ENCODE measurements around the gene SIGLEC7. TPM values are rescaled to one million over a fixed set of nuclear protein-coding genes. Genes with fewer than 3 reads are reported as not detected.
"Not testable (repeated sequence)": the region's sequence is repeated elsewhere in the genome, so short reads cannot be mapped to it uniquely, and the experiment has no call there.

SIGLEC7 gene
- polyA plus RNA-seq, 1 donor from 2014 or later: not detected

DNA sequence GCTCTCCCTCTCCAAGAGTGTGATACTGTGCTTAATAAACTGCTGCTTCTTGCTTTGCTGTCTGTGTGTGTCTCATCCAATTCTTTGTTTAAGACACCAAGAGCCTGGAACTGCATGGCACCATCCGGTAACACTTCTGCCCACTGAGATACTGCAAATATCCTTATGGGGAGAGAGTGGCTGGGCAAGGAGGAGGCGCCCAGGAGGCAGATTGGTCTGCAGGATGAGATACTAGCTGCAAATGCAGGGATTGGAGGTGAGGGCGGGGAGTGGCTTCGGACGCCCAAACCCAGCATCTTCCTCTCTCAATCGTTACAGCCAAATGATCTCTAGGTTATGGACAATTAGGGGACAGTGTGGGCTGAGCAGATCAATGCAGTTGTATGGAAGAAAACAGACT is 1.7 kb upstream of the SIGLEC7 start:
- Histone ChIP-seq H3K79me2 (replicated peaks; ENCODE audit: insufficient read depth, low read length) (no peaks in the 10 kb centered on the region), H3K9ac (ENCODE audit: low read length) (no peak overlapping the region), H3K4me2 (ENCODE audit: low read length) (no peak overlapping the region), H2AFZ (ENCODE audit: low read depth, low read length) (no peak overlapping the region), H3K4me3 (ENCODE audit: low read length) (no peak overlapping the region), H3F3A (ENCODE audit: insufficient read depth, low read length, poor library complexity, severe bottlenecking) (no peaks in the 10 kb centered on the region), H3K9me3 (ENCODE audit: low read length) (no peaks in the 10 kb centered on the region), H4K20me1 (ENCODE audit: insufficient read depth) (no peaks in the 10 kb centered on the region), H3K27me3 (ENCODE audit: insufficient read depth, low read depth, low read length) (no peaks in the 10 kb centered on the region), H3K27ac (ENCODE audit: low read length) (no peak overlapping the region), H3K36me3 (ENCODE audit: insufficient read depth, low read length) (no peaks in the 10 kb centered on the region), H3K9me2 (ENCODE audit: insufficient read depth, low read length) (no peaks in the 10 kb centered on the region)
- TF ChIP-seq, protein P1, sequence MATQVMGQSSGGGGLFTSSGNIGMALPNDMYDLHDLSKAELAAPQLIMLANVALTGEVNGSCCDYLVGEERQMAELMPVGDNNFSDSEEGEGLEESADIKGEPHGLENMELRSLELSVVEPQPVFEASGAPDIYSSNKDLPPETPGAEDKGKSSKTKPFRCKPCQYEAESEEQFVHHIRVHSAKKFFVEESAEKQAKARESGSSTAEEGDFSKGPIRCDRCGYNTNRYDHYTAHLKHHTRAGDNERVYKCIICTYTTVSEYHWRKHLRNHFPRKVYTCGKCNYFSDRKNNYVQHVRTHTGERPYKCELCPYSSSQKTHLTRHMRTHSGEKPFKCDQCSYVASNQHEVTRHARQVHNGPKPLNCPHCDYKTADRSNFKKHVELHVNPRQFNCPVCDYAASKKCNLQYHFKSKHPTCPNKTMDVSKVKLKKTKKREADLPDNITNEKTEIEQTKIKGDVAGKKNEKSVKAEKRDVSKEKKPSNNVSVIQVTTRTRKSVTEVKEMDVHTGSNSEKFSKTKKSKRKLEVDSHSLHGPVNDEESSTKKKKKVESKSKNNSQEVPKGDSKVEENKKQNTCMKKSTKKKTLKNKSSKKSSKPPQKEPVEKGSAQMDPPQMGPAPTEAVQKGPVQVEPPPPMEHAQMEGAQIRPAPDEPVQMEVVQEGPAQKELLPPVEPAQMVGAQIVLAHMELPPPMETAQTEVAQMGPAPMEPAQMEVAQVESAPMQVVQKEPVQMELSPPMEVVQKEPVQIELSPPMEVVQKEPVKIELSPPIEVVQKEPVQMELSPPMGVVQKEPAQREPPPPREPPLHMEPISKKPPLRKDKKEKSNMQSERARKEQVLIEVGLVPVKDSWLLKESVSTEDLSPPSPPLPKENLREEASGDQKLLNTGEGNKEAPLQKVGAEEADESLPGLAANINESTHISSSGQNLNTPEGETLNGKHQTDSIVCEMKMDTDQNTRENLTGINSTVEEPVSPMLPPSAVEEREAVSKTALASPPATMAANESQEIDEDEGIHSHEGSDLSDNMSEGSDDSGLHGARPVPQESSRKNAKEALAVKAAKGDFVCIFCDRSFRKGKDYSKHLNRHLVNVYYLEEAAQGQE (IDR thresholded peaks at IDR 0.05; ENCODE audit: borderline replicate concordance): no peak
- TF ChIP-seq MXI1 (conservative IDR thresholded peaks at IDR 0.05; ENCODE audit: poor library complexity, severe bottlenecking) (no peak), EP300 (conservative IDR thresholded peaks at IDR 0.05; ENCODE audit: poor library complexity, severe bottlenecking) (no peak), SMC3 (conservative IDR thresholded peaks at IDR 0.05; ENCODE audit: poor library complexity) (no peak), RAD21 (conservative IDR thresholded peaks at IDR 0.05) (no peak), EZH2 (IDR thresholded peaks at IDR 0.05; ENCODE audit: borderline replicate concordance, insufficient read depth, low read length, poor library complexity, severe bottlenecking) (no peak), TAF1 (IDR thresholded peaks at IDR 0.05; ENCODE audit: low read depth) (no peak), POLR2AphosphoS5 (IDR thresholded peaks at IDR 0.05) (no peak)
- TF ChIP-seq, protein P2, sequence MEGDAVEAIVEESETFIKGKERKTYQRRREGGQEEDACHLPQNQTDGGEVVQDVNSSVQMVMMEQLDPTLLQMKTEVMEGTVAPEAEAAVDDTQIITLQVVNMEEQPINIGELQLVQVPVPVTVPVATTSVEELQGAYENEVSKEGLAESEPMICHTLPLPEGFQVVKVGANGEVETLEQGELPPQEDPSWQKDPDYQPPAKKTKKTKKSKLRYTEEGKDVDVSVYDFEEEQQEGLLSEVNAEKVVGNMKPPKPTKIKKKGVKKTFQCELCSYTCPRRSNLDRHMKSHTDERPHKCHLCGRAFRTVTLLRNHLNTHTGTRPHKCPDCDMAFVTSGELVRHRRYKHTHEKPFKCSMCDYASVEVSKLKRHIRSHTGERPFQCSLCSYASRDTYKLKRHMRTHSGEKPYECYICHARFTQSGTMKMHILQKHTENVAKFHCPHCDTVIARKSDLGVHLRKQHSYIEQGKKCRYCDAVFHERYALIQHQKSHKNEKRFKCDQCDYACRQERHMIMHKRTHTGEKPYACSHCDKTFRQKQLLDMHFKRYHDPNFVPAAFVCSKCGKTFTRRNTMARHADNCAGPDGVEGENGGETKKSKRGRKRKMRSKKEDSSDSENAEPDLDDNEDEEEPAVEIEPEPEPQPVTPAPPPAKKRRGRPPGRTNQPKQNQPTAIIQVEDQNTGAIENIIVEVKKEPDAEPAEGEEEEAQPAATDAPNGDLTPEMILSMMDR (IDR thresholded peaks at IDR 0.05; ENCODE audit: poor library complexity, severe bottlenecking): no peak

DNA sequence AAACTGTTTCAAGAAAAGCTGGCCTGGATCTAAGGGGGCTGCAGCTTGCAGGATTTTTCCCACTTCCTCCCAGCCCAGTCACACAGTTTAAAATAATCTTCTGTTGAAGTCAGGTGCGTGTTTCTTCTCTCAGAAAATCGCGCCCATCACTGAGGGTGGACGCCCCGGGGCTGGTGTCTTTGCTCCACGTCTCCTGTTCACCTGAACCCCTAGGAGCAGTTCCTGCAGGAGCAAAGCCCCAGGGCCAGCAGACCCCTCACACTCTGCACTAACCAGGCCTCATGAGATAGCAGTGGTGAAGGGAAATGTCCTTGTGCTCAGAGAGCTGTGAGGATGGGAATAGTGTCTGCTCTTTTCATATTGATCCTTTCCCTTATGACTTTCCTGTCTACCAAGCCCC is 920 bp upstream of the SIGLEC7 start:
- Histone ChIP-seq H2AFZ (ENCODE audit: low read depth, low read length) (no peak overlapping the region), H4K20me1 (ENCODE audit: insufficient read depth) (no peaks in the 10 kb centered on the region), H3K9me3 (ENCODE audit: low read length) (no peaks in the 10 kb centered on the region), H3K36me3 (ENCODE audit: insufficient read depth, low read length) (no peaks in the 10 kb centered on the region), H3K4me3 (ENCODE audit: low read length) (no peak overlapping the region), H3K27ac (ENCODE audit: low read length) (no peak overlapping the region), H3K9me2 (ENCODE audit: insufficient read depth, low read length) (no peaks in the 10 kb centered on the region), H3K4me2 (ENCODE audit: low read length) (no peak overlapping the region), H3K9ac (ENCODE audit: low read length) (no peak overlapping the region), H3F3A (ENCODE audit: insufficient read depth, low read length, poor library complexity, severe bottlenecking) (no peaks in the 10 kb centered on the region), H3K79me2 (replicated peaks; ENCODE audit: insufficient read depth, low read length) (no peaks in the 10 kb centered on the region), H3K27me3 (ENCODE audit: insufficient read depth, low read depth, low read length) (no peaks in the 10 kb centered on the region)
- TF ChIP-seq SMC3 (conservative IDR thresholded peaks at IDR 0.05; ENCODE audit: poor library complexity) (no peak), POLR2AphosphoS5 (IDR thresholded peaks at IDR 0.05) (no peak), RAD21 (conservative IDR thresholded peaks at IDR 0.05) (no peak), TAF1 (IDR thresholded peaks at IDR 0.05; ENCODE audit: low read depth) (no peak), EZH2 (IDR thresholded peaks at IDR 0.05; ENCODE audit: borderline replicate concordance, insufficient read depth, low read length, poor library complexity, severe bottlenecking) (no peak), MXI1 (conservative IDR thresholded peaks at IDR 0.05; ENCODE audit: poor library complexity, severe bottlenecking) (no peak), EP300 (conservative IDR thresholded peaks at IDR 0.05; ENCODE audit: poor library complexity, severe bottlenecking) (no peak)
- TF ChIP-seq, protein P2 (IDR thresholded peaks at IDR 0.05; ENCODE audit: poor library complexity, severe bottlenecking): no peak
- TF ChIP-seq, protein P1 (IDR thresholded peaks at IDR 0.05; ENCODE audit: borderline replicate concordance): no peak

DNA sequence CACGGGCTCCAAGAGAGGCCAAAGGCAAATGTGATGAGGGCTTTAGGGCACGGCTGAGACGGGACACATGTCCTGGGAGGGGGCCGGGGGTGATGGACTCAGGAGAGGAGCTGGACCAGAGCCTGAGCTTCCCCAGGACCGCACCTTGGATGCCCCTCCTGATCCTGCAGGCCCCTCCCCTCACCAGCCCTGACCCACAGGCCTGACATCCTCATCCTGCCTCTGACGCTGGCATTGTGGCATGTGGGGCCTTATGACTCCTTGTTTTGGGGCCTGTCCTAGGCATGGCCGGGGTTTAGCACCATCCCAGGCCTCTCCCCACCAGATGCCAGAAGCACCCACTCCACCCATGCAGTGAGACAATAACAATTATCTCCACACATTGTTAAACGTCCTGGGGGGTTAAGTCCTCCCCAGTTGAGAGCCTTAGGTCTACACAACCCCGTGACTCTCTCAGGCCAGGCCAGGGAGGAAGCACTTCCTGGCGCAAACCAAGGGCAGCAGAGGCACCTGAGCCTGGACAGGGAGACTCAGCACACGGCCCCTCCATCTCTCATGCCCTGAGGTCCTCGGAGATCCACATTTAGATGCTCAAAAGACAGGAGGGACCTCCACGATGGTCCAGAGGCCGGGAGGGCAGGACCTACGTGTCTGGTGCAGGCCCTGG is 841 bp downstream of the SIGLEC7 start:
- H3F3A ChIP-seq (ENCODE audit: insufficient read depth, low read length, poor library complexity, severe bottlenecking); H3K4me2 ChIP-seq (ENCODE audit: low read length); H4K20me1 ChIP-seq (ENCODE audit: insufficient read depth); H3K27ac ChIP-seq (ENCODE audit: low read length); H3K9ac ChIP-seq (ENCODE audit: low read length); H3K79me2 ChIP-seq (replicated peaks; ENCODE audit: insufficient read depth, low read length); H3K36me3 ChIP-seq (ENCODE audit: insufficient read depth, low read length); H2AFZ ChIP-seq (ENCODE audit: low read depth, low read length); H3K9me2 ChIP-seq (ENCODE audit: insufficient read depth, low read length); H3K9me3 ChIP-seq (ENCODE audit: low read length); H3K27me3 ChIP-seq (ENCODE audit: insufficient read depth, low read depth, low read length); H3K4me3 ChIP-seq (ENCODE audit: low read length): not testable (repeated sequence)

Data from neural cell (in vitro differentiated cells).